Dendritic cell treated with granulocyte-macrophage colony-stimulating factor and Interleukin-4, amounts not matched to agents 40 ng/mL and 50 ng/mL, for 4 days (primary cell): ENCODE measurements around the gene BBS7.

Experiments
- H3K27ac Mint-ChIP-seq: one replicate; pipeline ENCODE4 v1.8.0; 2022; ENCODE audit warnings: mild to moderate bottlenecking, mixed read lengths
- H3K27me3 Mint-ChIP-seq: one replicate; pipeline ENCODE4 v1.8.0; 2022; ENCODE audit warnings: mild to moderate bottlenecking, mixed read lengths
- H3K36me3 Mint-ChIP-seq: one replicate; pipeline ENCODE4 v1.8.0; 2022; ENCODE audit warnings: low read depth, mixed read lengths
- H3K4me1 Mint-ChIP-seq: one replicate; pipeline ENCODE4 v1.8.0; 2022; ENCODE audit warnings: low read depth, mixed read lengths
- H3K4me3 Mint-ChIP-seq: one replicate; pipeline ENCODE4 v1.8.0; 2022; ENCODE audit warnings: mild to moderate bottlenecking, moderate library complexity, mixed read lengths
- H3K9me3 Mint-ChIP-seq: one replicate; pipeline ENCODE4 v1.8.0; 2022; ENCODE audit warnings: mixed read lengths
- intact Hi-C: fragments of 100-400 bp; cut with micrococcal nuclease; formaldehyde crosslinking; loops from one replicate; pipeline ENCODE4 v1.15.0; 2022

Gene BBS7

DNA sequence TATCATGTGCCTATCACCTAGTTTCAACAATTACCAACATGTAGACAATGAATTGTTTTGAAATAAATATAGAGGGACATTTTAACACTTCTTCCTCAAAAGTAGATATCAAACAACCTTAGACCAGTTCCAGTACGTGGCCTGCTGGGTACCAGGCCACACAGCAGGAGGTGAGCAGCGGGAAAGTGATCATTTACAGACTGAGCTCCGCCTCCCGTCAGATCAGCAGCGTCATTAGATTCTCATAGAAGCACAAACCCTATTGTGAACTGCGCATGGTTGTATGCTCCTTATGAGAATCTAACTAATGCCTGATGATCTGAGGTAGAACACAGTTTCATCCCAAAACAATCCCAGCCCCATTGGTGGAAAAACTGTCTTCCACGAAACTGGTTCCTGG is 6.5 kb downstream of the BBS7 start:
- Mint-ChIP-seq H3K27ac (no peak overlapping the region), H3K36me3 (peaks cover 15% of the 10 kb centered on the region), H3K4me3 (no peak overlapping the region), H3K27me3 (no peaks in the 10 kb centered on the region), H3K4me1 (peaks cover 2% of the 10 kb centered on the region), H3K9me3 (no peaks in the 10 kb centered on the region)
- intact Hi-C loops: no loop called here

DNA sequence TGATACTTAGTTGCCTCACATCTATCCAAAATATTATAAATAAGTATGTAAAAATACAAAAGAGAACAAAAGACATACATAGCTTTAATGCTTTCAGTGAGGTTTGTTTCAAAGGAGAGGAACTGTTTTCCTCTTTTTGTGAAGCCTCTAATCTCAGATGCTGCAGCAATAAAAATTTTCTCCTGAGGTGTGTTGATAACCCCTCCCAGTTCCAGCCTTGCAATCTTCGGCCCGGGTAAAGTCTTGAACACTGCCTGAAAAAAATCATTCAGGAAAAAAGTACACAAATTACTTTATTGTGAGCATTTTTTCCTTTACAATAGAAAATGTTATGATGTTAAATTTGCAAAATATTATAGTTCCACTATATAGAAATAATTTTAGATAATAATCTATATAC is 8.8 kb downstream of the BBS7 start:
- Mint-ChIP-seq H3K9me3 (no peaks in the 10 kb centered on the region), H3K4me3 (no peak overlapping the region), H3K4me1 (no peaks in the 10 kb centered on the region), H3K36me3 (peaks cover 13% of the 10 kb centered on the region), H3K27me3 (no peaks in the 10 kb centered on the region), H3K27ac (no peak overlapping the region)
- intact Hi-C loops: no loop called here

DNA sequence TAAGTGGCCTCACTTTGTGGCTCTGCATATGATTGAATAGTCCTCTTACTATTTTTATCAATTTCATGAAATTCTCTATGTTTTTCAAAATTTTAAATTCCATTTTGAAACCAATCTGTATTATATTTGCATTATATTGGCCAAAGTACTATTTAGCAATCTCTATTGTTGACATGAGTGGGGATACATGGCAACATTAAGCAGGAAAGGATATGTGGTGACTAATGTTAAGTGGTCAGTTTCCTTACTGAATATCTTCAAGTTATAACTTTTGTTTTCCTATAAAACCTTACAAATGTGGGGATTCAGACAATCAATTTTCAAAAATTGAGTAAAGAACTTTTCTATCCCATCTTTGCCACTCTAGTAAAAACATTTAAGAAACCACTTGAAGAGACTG is 10.2 kb downstream of the BBS7 start:
- intact Hi-C loops: no loop called here
- no peaks in the 10 kb centered on the region for H3K9me3 Mint-ChIP-seq
- no peak overlapping the region for H3K27ac Mint-ChIP-seq
- H3K36me3 Mint-ChIP-seq: peaks cover 6% of the 10 kb centered on the region
- H3K27me3 Mint-ChIP-seq: no peaks in the 10 kb centered on the region
- no peaks in the 10 kb centered on the region for H3K4me1 Mint-ChIP-seq
- no peak overlapping the region for H3K4me3 Mint-ChIP-seq

DNA sequence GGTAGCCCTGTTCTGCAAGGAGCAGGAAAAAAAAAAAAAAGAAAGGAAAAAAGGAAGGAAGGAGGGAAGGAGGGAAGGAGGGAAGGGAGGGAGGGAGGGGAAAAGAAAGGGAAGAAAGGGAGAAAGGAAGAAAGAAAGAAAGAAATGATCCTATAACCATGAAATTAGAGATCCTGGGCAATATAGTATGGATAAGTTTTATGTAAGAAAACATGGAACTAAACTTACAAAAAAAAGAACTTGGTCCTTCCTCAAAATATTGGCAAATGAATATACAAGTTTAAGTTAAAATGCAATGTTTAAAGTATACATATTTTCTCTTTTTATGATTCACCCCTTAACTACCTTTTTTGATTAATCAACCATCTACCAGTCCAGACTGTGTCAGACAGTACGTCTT is 18.9 kb downstream of the BBS7 start:
- intact Hi-C loops: no loop called here
- peaks cover 20% of the 10 kb centered on the region for H3K36me3 Mint-ChIP-seq
- H3K9me3 Mint-ChIP-seq: no peaks in the 10 kb centered on the region
- H3K27ac Mint-ChIP-seq: no peak overlapping the region
- no peak overlapping the region for H3K4me3 Mint-ChIP-seq
- no peaks in the 10 kb centered on the region for H3K27me3 Mint-ChIP-seq
- no peaks in the 10 kb centered on the region for H3K4me1 Mint-ChIP-seq

DNA sequence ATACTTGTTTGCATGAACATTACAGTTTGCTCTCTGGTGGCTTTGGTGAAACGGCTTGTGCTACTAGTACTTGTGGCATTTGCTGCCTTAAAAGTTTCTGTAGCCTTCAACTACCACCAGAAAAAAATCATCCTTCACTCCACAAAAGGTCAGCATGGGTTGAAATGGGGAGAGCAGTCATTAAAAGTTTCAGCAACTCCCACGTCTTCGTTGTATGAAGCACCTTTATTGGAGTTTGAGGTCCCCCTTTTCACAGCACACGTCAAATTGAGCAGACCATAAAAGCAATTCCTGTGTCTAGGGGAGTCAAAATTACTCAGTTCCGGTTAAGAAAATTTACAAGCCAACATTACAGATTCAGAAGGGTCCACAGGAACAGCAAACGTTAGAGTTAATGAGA is 23.6 kb downstream of the BBS7 start:
- Mint-ChIP-seq H3K27ac (no peak overlapping the region), H3K9me3 (no peaks in the 10 kb centered on the region), H3K4me3 (no peak overlapping the region), H3K27me3 (no peaks in the 10 kb centered on the region), H3K4me1 (no peaks in the 10 kb centered on the region), H3K36me3 (peaks cover 43% of the 10 kb centered on the region)
- intact Hi-C loops: no loop called here

DNA sequence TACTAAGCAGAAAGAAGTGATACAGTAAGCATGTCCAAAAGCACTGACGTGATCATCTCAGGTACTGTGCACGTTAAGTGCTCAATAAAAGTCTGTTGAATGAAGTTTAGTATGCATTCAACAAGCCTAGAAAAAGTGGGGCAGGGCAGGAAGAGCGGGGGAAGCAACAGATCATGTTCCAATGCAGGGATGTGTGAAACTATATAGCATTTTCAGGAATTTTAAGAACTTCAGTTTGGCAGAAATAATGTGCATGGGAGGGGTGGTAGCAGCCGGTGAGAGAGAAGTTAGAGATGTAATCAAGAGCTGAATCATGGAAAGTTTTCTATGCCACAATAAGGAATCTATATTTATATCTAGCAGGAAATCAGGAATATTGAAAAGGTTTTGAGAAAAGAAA is 27.4 kb downstream of the BBS7 start:
- H3K27ac Mint-ChIP-seq: no peak overlapping the region
- no peaks in the 10 kb centered on the region for H3K4me1 Mint-ChIP-seq
- intact Hi-C loops: no loop called here
- H3K9me3 Mint-ChIP-seq: no peaks in the 10 kb centered on the region
- H3K27me3 Mint-ChIP-seq: no peaks in the 10 kb centered on the region
- no peak overlapping the region for H3K4me3 Mint-ChIP-seq
- peaks cover 34% of the 10 kb centered on the region for H3K36me3 Mint-ChIP-seq

DNA sequence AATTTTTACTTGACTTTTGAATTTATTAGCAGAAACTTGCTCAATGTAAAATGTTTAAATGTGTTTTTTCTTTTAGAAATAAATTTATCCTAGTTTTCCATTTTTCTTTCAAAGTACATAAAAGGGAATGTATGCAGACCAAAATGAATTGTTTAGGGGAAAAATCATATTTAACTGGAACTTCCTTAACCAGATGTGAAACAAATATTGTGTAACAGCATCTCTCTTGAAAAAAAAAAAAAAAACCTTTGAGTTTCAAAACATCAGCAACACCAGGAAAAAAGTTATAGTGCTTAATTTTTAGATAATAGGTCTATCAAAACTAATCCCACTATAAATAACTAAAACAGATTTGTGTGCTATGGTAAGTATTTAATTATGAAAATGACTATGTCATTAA is 32.1 kb downstream of the BBS7 start:
- Mint-ChIP-seq H3K27ac (no peak overlapping the region), H3K27me3 (no peaks in the 10 kb centered on the region), H3K4me3 (no peak overlapping the region), H3K9me3 (no peaks in the 10 kb centered on the region), H3K36me3 (peaks cover 6% of the 10 kb centered on the region), H3K4me1 (no peaks in the 10 kb centered on the region)
- intact Hi-C loops: no loop called here

DNA sequence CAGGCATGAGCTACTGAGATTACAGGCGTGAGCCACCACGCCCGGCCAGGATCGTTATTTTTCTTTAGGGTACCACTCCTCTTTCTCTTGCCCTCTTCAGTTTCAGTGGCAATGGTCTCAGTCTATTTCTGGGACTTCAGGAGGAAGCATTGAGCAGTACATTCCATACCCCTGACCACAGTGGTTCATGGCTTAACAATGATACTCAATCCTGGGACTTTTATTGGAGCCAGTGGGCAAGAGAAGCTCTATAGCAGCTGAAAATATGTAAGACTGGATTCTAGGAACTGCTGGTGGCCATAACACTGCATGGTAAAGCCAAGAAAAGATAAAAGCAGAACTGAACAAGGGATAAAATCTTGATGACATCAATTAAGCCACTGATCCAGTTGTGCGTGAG is 40.8 kb downstream of the BBS7 start:
- H3K4me3 Mint-ChIP-seq: no peak overlapping the region
- H3K36me3 Mint-ChIP-seq: peaks cover 8% of the 10 kb centered on the region
- H3K27me3 Mint-ChIP-seq: no peaks in the 10 kb centered on the region
- H3K4me1 Mint-ChIP-seq: no peaks in the 10 kb centered on the region
- H3K9me3 Mint-ChIP-seq: no peaks in the 10 kb centered on the region
- intact Hi-C loops: no loop called here
- no peak overlapping the region for H3K27ac Mint-ChIP-seq

DNA sequence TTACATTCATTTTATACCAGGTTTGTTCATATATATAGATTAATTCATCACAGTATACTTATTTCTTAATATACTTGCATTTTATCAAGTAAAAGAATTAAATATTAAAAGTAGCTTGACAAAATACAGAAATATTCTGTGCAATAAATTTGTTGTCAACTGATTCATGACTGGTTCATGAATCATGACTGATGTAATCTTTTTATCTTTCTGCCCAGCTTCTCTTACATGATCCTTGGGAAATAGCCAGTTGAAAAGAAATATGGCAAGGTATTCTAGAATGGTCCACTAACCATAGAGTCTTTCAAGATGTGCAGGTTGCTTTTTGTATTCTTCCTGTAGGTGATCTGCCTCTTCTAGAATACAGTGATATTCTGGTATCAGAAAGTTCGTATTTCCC is 42.4 kb downstream of the BBS7 start:
- intact Hi-C loops: no loop called here
- Mint-ChIP-seq H3K27ac (no peak overlapping the region), H3K27me3 (no peaks in the 10 kb centered on the region), H3K4me1 (peaks cover 8% of the 10 kb centered on the region), H3K36me3 (peaks cover 17% of the 10 kb centered on the region), H3K4me3 (no peak overlapping the region), H3K9me3 (no peaks in the 10 kb centered on the region)

DNA sequence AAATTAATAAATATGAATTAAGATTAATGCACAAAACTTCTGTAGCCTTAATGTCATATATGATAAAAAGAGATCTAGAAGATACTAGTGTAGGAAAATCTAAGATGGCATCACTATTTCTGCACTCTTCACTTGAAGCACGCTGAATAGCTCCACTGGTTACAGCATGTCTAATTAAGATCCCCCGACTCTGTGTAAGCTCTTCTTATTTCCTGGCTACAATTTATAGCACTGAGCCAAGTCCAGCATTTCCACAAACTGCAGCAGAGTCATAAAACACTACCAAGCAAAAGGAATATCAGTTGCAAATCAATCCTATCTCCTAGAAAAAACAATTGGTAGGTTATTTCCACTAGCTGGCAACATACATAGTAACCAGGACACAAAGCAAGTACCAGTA is 45.3 kb downstream of the BBS7 start:
- intact Hi-C loops: loop anchor here (1.0 to 5.0 kb wide), 2 partner anchors 45 to 128 kb away; partner anchors contain the start of genes ANXA5 and BBS7
- H3K4me3 Mint-ChIP-seq: no peak overlapping the region

DNA sequence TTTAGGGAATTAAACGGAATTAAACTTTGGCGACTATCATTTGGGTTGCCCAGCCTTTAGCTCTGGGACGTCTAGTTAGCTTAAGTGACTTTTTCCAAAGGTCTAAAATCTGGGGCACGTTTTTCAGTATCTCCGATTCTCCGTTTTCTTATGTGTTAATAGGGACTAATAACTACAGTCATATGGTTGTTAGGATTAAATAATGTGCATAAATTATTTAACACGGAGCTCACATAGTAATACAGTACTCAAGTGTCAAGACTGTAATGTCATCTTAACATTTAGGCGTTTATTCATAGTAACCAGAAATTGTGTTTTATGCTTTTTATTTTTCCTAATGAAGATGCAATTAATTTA is 46.1 kb downstream of the BBS7 start:
- Mint-ChIP-seq H3K4me3 (peak overlapping the region; percentile 96), H3K27me3 (no peaks in the 10 kb centered on the region), H3K4me1 (peaks cover 16% of the 10 kb centered on the region), H3K36me3 (peaks cover 9% of the 10 kb centered on the region), H3K27ac (peak overlapping the region; percentile 75), H3K9me3 (no peaks in the 10 kb centered on the region)
- intact Hi-C loops: loop anchor here (1.0 to 5.0 kb wide), 2 partner anchors 46 to 127 kb away; partner anchors contain the start of genes ANXA5 and BBS7

More for the DNA sequence above, 45.3 kb downstream of the BBS7 start:
- no peaks in the 10 kb centered on the region for H3K9me3 Mint-ChIP-seq
- no peaks in the 10 kb centered on the region for H3K27me3 Mint-ChIP-seq
- H3K27ac Mint-ChIP-seq: no peak overlapping the region
- peaks cover 15% of the 10 kb centered on the region for H3K4me1 Mint-ChIP-seq
- peaks cover 9% of the 10 kb centered on the region for H3K36me3 Mint-ChIP-seq

DNA sequence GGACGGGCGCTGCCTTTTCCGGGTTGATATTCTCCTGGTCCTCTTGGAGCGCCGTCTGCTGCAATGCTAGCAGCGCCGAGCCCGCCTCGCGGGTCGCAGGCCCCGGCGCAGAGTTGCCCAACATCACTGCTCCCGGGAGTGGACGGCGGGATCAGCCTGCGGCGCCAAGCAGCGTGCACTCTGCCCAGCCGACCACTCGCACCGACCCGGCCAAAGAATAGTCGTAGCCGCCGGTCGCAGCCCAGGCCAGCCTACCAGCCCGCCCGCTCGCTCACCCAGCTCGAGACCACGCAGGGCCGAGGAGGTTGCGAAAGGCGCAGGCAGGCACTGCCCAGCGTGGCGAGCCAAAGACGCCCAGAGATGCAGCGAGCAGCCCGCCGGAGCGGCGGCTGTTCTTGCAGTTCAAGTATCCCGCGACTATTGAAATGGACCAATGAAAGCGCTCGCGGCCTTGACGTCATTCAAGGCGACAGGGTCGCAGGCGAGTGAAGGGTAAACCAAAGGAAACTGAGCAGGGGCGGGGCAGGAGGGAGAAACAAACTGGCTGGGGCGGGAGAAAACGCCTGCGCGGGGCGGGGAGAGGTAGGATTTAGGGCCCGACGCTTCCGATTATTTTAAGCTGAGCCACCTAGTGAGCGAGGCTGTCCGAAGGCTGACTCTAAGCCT is 46.6 kb downstream of the BBS7 start, which contains the start of gene CCNA2:
Gene CCNA2 (minus strand): TSS at position 379 of the 666 bp plus-strand sequence. CDS start 255 bp downstream, at position 124.
- Mint-ChIP-seq H3K36me3 (peaks cover 9% of the 10 kb centered on the region), H3K9me3 (no peaks in the 10 kb centered on the region), H3K4me3 (peak within 1 kb of the TSS; percentile 96), H3K27ac (peak within 1 kb of the TSS; percentile 75), H3K27me3 (no peaks in the 10 kb centered on the region), H3K4me1 (peaks cover 19% of the 10 kb centered on the region)
- intact Hi-C loops: loop anchor here (1.0 to 5.0 kb wide), 3 partner anchors 22 to 126 kb away; partner anchors contain the start of genes ANXA5, BBS7 and EXOSC9

DNA sequence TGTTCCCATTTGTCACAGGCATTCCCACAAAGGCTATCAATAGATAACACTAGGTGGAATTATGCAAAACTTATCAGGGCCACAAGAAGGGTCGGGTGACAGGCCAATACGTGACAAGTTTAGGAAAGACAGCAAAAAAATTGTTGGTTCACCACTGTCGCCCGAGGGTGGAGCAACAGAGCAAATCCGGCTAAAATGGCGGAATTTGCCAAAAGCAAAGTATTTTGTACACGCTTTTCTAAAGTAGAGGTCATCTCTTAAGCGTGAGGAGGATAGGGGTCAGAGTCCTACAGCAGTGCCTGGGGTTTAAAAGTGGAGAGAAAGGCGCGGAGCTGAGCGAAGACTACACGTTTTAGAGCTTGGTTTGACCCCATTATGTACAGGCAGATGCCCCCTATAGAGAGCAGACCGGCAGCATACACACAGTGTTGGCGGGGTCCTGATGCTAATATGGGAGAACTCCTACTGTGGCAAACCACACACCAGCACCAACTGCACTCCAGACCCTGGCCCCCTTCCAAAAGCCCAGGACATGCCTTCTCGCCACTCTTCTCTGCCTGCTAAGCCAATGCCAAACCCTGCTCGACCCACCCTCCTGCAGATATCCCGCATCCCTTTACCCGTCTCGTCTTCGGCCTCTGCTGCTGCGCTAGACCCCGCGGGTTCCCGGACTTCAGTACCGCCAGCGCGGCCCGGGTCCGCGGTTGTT is 47.3 kb downstream of the BBS7 start:
- no peaks in the 10 kb centered on the region for H3K27me3 Mint-ChIP-seq
- intact Hi-C loops: loop anchor here (1.0 to 5.0 kb wide), 2 partner anchors 22 to 126 kb away; partner anchors contain the start of genes ANXA5 and EXOSC9
- H3K4me1 Mint-ChIP-seq: peaks cover 19% of the 10 kb centered on the region
- peak overlapping the region; percentile 96 for H3K4me3 Mint-ChIP-seq
- peak overlapping the region; percentile 75 for H3K27ac Mint-ChIP-seq
- H3K36me3 Mint-ChIP-seq: peaks cover 15% of the 10 kb centered on the region
- H3K9me3 Mint-ChIP-seq: no peaks in the 10 kb centered on the region

DNA sequence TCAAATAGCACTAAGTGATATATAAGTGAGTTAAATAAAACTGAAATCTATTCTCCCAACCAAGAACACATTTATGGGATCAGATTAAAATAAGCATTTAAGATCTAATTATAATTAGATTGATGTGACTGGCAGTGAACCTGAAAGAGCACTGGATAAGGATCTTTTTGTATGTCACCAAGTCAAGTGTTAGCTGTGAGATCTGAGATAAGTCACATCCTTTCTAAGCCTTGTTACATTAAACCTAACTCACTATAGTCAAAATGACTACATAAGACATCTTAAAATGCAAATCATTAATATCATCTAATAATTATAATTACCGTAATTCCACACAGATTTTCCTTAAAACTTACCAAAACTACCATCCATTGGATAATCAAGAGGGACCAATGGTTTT is 48.2 kb downstream of the BBS7 start:
- no peaks in the 10 kb centered on the region for H3K27me3 Mint-ChIP-seq
- H3K9me3 Mint-ChIP-seq: no peaks in the 10 kb centered on the region
- no peak overlapping the region for H3K4me3 Mint-ChIP-seq
- H3K36me3 Mint-ChIP-seq: peaks cover 21% of the 10 kb centered on the region
- no peak overlapping the region for H3K27ac Mint-ChIP-seq
- H3K4me1 Mint-ChIP-seq: peaks cover 19% of the 10 kb centered on the region
- intact Hi-C loops: loop anchor here (5.0 kb wide), 1 partner anchor 125 kb away; the partner anchor contains the start of gene ANXA5
